ENCODE measurements around the gene FNDC11.
"Not testable (repeated sequence)": the region's sequence is repeated elsewhere in the genome, so short reads cannot be mapped to it uniquely, and the experiment has no call there.

FNDC11 gene

GRCh38 chr20:63556873-63557478, 3.0 kb downstream of the FNDC11 start:
- DNase-seq, result no peak

GRCh38 chr20:63557481-63557891, 3.5 kb downstream of the FNDC11 start:
- DNase-seq, result no peak

- no peak for DNase-seq
Measured at GRCh38 chr20:63558804-63559484, 5.0 kb downstream of the FNDC11 start.

- not testable (repeated sequence) for DNase-seq
Measured at GRCh38 chr20:63559485-63560332, 5.8 kb downstream of the FNDC11 start.

- DNase-seq, result no peak
Measured at GRCh38 chr20:63560333-63560805, 6.4 kb downstream of the FNDC11 start.

GRCh38 chr20:63560856-63561609, 7.1 kb downstream of the FNDC11 start:
- no peak for DNase-seq

GRCh38 chr20:63561624-63562396, 7.9 kb downstream of the FNDC11 start:
- DNase-seq, result no peak

- no peak for DNase-seq
Measured at GRCh38 chr20:63562461-63563224, 8.7 kb downstream of the FNDC11 start.

- DNase-seq, result no peak
Measured at GRCh38 chr20:63563225-63563935, 9.4 kb downstream of the FNDC11 start.

GRCh38 chr20:63564036-63564810, 10.3 kb downstream of the FNDC11 start:
- DNase-seq, result no peak

GRCh38 chr20:63565021-63565698, 11.2 kb downstream of the FNDC11 start:
- no peak for DNase-seq

- no peak for DNase-seq
Measured at GRCh38 chr20:63565699-63566335, 11.9 kb downstream of the FNDC11 start.

GRCh38 chr20:63566395-63567135, 12.6 kb downstream of the FNDC11 start:
- DNase-seq, result no peak

- no peak for DNase-seq
Measured at GRCh38 chr20:63567136-63567385, 13.1 kb downstream of the FNDC11 start.

- peak; percentile 89 for DNase-seq
Measured at GRCh38 chr20:63567386-63568169, 13.6 kb downstream of the FNDC11 start.

- DNase-seq, result no peak
Measured at GRCh38 chr20:63568170-63568981, 14.4 kb downstream of the FNDC11 start.

Measured in inflammatory macrophage treated with lipopolysaccharide for 4 hours (primary cell).